ENCODE measurements around the gene MARCHF3. TPM values are rescaled to one million over a fixed set of nuclear protein-coding genes. Genes with fewer than 3 reads are reported as not detected.
"Not testable (repeated sequence)": the region's sequence is repeated elsewhere in the genome, so short reads cannot be mapped to it uniquely, and the experiment has no call there.

The MARCHF3 gene
- total RNA-seq, 2 experiments from 2014 or later, result 5.4 to 7.0 TPM

DNA sequence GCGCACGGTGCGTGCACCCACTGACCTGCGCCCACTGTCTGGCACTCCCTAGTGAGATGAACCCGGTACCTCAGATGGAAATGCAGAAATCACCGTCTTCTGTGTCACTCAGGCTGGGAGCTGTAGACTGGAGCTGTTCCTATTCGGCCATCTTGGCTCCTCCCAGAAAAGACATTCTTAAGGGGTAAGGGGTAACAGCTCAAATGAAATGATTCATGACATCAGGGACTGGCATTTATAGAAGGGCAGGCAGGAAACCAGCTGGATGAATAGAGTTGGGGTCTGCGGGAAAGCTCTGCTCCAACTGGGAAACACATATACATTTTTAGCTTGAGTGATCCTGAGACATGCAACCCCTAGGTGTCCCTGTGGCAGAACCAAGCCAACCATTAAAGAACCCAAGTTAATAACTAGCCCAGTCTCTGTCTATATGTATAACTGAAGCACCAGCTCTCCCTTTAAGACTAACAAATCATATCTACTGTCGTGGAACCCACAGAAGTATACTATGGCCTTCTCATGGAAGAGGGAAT is 134.1 kb downstream of the MARCHF3 start:
- Histone ChIP-seq H4K20me1 (ENCODE audit: insufficient read depth, low read length) (no peaks in the 10 kb centered on the region), H2AFZ (ENCODE audit: low read length) (no peak overlapping the region), H3K4me3 (ENCODE audit: low read depth, low read length, poor library complexity, severe bottlenecking) (no peak overlapping the region), H3K9me3 (ENCODE audit: low read length) (no peaks in the 10 kb centered on the region), H3K79me2 (ENCODE audit: insufficient read depth, low read depth, low read length) (no peaks in the 10 kb centered on the region), H3K9me2 (ENCODE audit: insufficient read depth, low read length) (no peaks in the 10 kb centered on the region), H3K27ac (ENCODE audit: low read depth, low read length, poor library complexity, severe bottlenecking) (no peak overlapping the region), H3K36me3 (ENCODE audit: insufficient read depth, low read length) (no peaks in the 10 kb centered on the region), H3K4me2 (ENCODE audit: low read length) (no peak overlapping the region), H3K4me1 (ENCODE audit: insufficient read depth, low read length, poor library complexity, severe bottlenecking) (no peaks in the 10 kb centered on the region)
- no peak for TF ChIP-seq EZH2phosphoT487 (IDR thresholded peaks at IDR 0.05; ENCODE audit: borderline replicate concordance, low read depth, low read length)
- TF ChIP-seq, protein P1, sequence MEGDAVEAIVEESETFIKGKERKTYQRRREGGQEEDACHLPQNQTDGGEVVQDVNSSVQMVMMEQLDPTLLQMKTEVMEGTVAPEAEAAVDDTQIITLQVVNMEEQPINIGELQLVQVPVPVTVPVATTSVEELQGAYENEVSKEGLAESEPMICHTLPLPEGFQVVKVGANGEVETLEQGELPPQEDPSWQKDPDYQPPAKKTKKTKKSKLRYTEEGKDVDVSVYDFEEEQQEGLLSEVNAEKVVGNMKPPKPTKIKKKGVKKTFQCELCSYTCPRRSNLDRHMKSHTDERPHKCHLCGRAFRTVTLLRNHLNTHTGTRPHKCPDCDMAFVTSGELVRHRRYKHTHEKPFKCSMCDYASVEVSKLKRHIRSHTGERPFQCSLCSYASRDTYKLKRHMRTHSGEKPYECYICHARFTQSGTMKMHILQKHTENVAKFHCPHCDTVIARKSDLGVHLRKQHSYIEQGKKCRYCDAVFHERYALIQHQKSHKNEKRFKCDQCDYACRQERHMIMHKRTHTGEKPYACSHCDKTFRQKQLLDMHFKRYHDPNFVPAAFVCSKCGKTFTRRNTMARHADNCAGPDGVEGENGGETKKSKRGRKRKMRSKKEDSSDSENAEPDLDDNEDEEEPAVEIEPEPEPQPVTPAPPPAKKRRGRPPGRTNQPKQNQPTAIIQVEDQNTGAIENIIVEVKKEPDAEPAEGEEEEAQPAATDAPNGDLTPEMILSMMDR (conservative IDR thresholded peaks at IDR 0.05; ENCODE audit: low read length), result no peak
- intact Hi-C loops (cut with micrococcal nuclease; ENCODE audit: unreplicated experiment), result no loop called here
- no TSS peak for BruUV-seq (replicated peaks)
- ChIA-PET POLR2A (no interaction called here), CTCF (ENCODE audit: unreplicated experiment) (no interaction called here)
- DNase-seq (ENCODE audit: low spot score), result no peak

DNA sequence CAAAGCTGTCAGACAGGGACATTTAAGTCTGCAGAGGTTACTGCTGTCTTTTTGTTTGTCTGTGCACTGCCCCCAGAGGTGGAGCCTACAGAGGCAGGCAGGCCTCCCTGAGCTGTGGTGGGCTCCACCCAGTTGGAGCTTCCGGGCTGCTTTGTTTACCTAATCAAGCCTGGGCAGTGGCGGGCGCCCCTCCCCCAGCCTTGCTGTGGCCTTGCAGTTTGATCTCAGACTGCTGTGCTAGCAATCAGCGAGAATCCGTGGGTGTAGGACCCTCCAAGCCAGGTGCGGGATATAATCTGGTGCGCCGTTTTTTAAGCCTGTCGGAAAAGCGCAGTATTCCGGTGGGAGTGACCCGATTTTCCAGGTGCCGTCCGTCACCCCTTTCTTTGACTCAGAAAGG is 134.6 kb downstream of the MARCHF3 start:
- H2AFZ ChIP-seq (ENCODE audit: low read length); CTCF ChIA-PET (ENCODE audit: unreplicated experiment); H3K9me2 ChIP-seq (ENCODE audit: insufficient read depth, low read length); BruUV-seq (replicated peaks); H3K79me2 ChIP-seq (ENCODE audit: insufficient read depth, low read depth, low read length); H3K4me3 ChIP-seq (ENCODE audit: low read depth, low read length, poor library complexity, severe bottlenecking); H4K20me1 ChIP-seq (ENCODE audit: insufficient read depth, low read length); intact Hi-C loops (cut with micrococcal nuclease; ENCODE audit: unreplicated experiment); H3K36me3 ChIP-seq (ENCODE audit: insufficient read depth, low read length); DNase-seq (ENCODE audit: low spot score); H3K27ac ChIP-seq (ENCODE audit: low read depth, low read length, poor library complexity, severe bottlenecking); H3K4me1 ChIP-seq (ENCODE audit: insufficient read depth, low read length, poor library complexity, severe bottlenecking); H3K9me3 ChIP-seq (ENCODE audit: low read length); POLR2A ChIA-PET; H3K4me2 ChIP-seq (ENCODE audit: low read length): not testable (repeated sequence)

DNA sequence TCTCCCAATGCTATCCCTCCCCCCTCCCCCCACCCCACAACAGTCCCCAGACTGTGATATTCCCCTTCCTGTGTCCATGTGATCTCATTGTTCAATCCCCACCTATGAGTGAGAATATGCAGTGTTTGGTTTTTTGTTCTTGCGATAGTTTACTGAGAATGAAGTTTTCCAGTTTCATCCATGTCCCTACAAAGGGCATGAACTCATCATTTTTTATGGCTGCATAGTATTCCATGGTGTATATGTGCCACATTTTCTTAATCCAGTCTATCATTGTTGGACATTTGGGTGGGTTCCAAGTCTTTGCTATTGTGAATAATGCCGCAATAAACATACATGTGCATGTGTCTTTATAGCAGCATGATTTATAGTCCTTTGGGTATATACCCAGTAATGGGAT is 139.9 kb downstream of the MARCHF3 start:
- POLR2A ChIA-PET; H3K27ac ChIP-seq (ENCODE audit: low read depth, low read length, poor library complexity, severe bottlenecking); H3K4me3 ChIP-seq (ENCODE audit: low read depth, low read length, poor library complexity, severe bottlenecking); H3K4me1 ChIP-seq (ENCODE audit: insufficient read depth, low read length, poor library complexity, severe bottlenecking); CTCF ChIA-PET (ENCODE audit: unreplicated experiment); H3K9me2 ChIP-seq (ENCODE audit: insufficient read depth, low read length); DNase-seq (ENCODE audit: low spot score); H4K20me1 ChIP-seq (ENCODE audit: insufficient read depth, low read length); intact Hi-C loops (cut with micrococcal nuclease; ENCODE audit: unreplicated experiment); H3K4me2 ChIP-seq (ENCODE audit: low read length); H3K9me3 ChIP-seq (ENCODE audit: low read length); H3K36me3 ChIP-seq (ENCODE audit: insufficient read depth, low read length); BruUV-seq (replicated peaks); H3K79me2 ChIP-seq (ENCODE audit: insufficient read depth, low read depth, low read length); H2AFZ ChIP-seq (ENCODE audit: low read length): not testable (repeated sequence)

DNA sequence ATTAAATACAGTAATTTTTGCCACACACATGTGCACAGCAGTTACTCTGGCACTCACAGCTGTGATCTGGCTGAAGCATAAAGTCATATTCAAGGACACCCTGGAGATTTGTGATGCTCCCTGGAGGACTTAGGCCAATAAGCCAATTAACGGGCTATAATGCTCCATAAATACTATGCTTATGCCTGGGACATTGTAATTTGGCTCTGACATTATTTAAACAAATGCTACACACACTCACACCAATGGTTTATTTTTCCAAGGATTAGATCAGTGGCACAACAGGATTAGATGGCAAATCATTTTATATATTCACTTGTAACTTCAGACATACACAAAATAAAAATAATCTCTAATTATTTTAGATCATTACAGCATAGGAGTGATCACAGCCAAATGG is 142.2 kb downstream of the MARCHF3 start:
- POLR2A ChIA-PET, result no interaction called here
- TF ChIP-seq EZH2phosphoT487 (IDR thresholded peaks at IDR 0.05; ENCODE audit: borderline replicate concordance, low read depth, low read length), result no peak
- TF ChIP-seq, protein P1 (conservative IDR thresholded peaks at IDR 0.05; ENCODE audit: low read length), result no peak
- H3K79me2 ChIP-seq (ENCODE audit: insufficient read depth, low read depth, low read length), result no peaks in the 10 kb centered on the region
- H3K9me2 ChIP-seq (ENCODE audit: insufficient read depth, low read length), result no peaks in the 10 kb centered on the region
- no peak overlapping the region for H3K4me2 ChIP-seq (ENCODE audit: low read length)
- H2AFZ ChIP-seq (ENCODE audit: low read length), result no peak overlapping the region
- CTCF ChIA-PET (ENCODE audit: unreplicated experiment), result no interaction called here
- H3K36me3 ChIP-seq (ENCODE audit: insufficient read depth, low read length), result no peaks in the 10 kb centered on the region
- DNase-seq (ENCODE audit: low spot score), result no peak
- H3K27ac ChIP-seq (ENCODE audit: low read depth, low read length, poor library complexity, severe bottlenecking), result no peak overlapping the region
- no peak overlapping the region for H3K4me3 ChIP-seq (ENCODE audit: low read depth, low read length, poor library complexity, severe bottlenecking)
- no peaks in the 10 kb centered on the region for H3K4me1 ChIP-seq (ENCODE audit: insufficient read depth, low read length, poor library complexity, severe bottlenecking)
- intact Hi-C loops (cut with micrococcal nuclease; ENCODE audit: unreplicated experiment), result no loop called here
- H4K20me1 ChIP-seq (ENCODE audit: insufficient read depth, low read length), result no peaks in the 10 kb centered on the region
- BruUV-seq (replicated peaks), result no TSS peak
- no peaks in the 10 kb centered on the region for H3K9me3 ChIP-seq (ENCODE audit: low read length)
